Psoas muscle (tissue), 8 donors: Measurements from ENCODE around the gene ZNF521. TPM values are rescaled to one million over a fixed set of nuclear protein-coding genes. Genes with fewer than 3 reads are reported as not detected.
A peak's percentile ranks its signal among the peaks of the same experiment; 100 is the strongest.

ENCODE experiments used
- ATAC-seq, 4 donors: fragments of 200-7000 bp; cut with Tn5 transposase; one replicate each; pipeline ENCODE4 v1.9.1; 2020; ENCODE audit warnings: moderate library complexity in 3 of 4, mild to moderate bottlenecking in 2 of 4
- DNase-seq, 2 donors: peaks; one replicate each; pipeline ENCODE4 v3.0.0-alpha.2; 2020
- H3K27ac ChIP-seq: fragments of 200-600 bp; one replicate; pipeline ENCODE4 v1.8.0; 2022
- H3K27me3 ChIP-seq, 3 donors: fragments of 200-600 bp in 1 of 3; one replicate each; pipeline versions ENCODE4 v1.6.1 to v1.8.0; 2013 to 2022; ENCODE audit warnings: low read length in 2 of 3, mild to moderate bottlenecking in 2 of 3, moderate library complexity in 1 of 3; ENCODE audit not compliant: insufficient read depth in 3 of 3
- H3K36me3 ChIP-seq, 2 donors: fragments of 200-600 bp in 1 of 2; one replicate each; pipeline versions ENCODE4 v1.6.1 to v1.8.0; 2013 to 2022; ENCODE audit warnings: low read depth in 1 of 2, mild to moderate bottlenecking in 1 of 2, moderate library complexity in 1 of 2; ENCODE audit not compliant: insufficient read depth in 1 of 2
- H3K4me1 ChIP-seq: fragments of 200-600 bp; one replicate; pipeline ENCODE4 v1.8.0; 2022
- H3K4me3 ChIP-seq: fragments of 200-600 bp; one replicate; pipeline ENCODE4 v1.8.0; 2022; ENCODE audit warnings: mild to moderate bottlenecking
- H3K9me3 ChIP-seq: fragments of 200-600 bp; one replicate; pipeline ENCODE4 v1.8.0; 2022
- WGBS, 3 donors: extraction: QIAGEN DNeasy Blood & Tissue Kit; methylation state at CpG; one replicate each; pipeline versions ENCODE4 v1.1.6 to v1.1.7; 2013; 5-methylcytosine and 5-hydroxymethylcytosine counted together
- intact Hi-C, 2 donors: fragments of 100-400 bp; cut with DNase I; formaldehyde crosslinking; loops; one replicate each; pipeline versions ENCODE4 v1.11.0 to v1.14.2; 2022
- polyA plus RNA-seq, 3 donors: library from polyadenylated mRNA; stranded (reverse); fragments of 200-250 nt; gene quantifications; one replicate each; pipeline ENCODE4 v1.2.3, GENCODE V29; 2013
- total RNA-seq, 4 donors: library from RNA; stranded (reverse); fragmentation: NEBNext Ultra II Directional in 2 of 4; extraction: Animal tissue kit (Norgen Biotek cat#: 25700) in 2 of 4; gene quantifications; one replicate each; pipeline versions ENCODE4 v1.2.1 to v1.2.4, GENCODE V29; 2021 to 2023
- TF ChIP-seq, protein P1 (sequence below): fragments of 200-600 bp; IDR thresholded peaks from one replicate; pipeline ENCODE4 v1.8.0; 2022; ENCODE audit warnings: antibody characterized with exemption
- donor health status: healthy with polysubstance abuse.
- donor health status: DM: no; HTN: no; CAD: no; lungs with moderate emphysema.
- donor health status: Bipolar disorder and iron deficiency.
- donor health status: healthy.
- donor health status: DM: yes; HTN: yes; CAD: no.
- donor health status: DM: no; HTN: no; CAD: no.
- donor health status: DM: no; HTN: no; CAD: no.
- donor health status: DM: yes; HTN: yes; CAD: no.

Gene ZNF521
- total and polyA plus RNA-seq, 7 donors, result 1.8 to 13.2 (median 4.2) TPM

DNA sequence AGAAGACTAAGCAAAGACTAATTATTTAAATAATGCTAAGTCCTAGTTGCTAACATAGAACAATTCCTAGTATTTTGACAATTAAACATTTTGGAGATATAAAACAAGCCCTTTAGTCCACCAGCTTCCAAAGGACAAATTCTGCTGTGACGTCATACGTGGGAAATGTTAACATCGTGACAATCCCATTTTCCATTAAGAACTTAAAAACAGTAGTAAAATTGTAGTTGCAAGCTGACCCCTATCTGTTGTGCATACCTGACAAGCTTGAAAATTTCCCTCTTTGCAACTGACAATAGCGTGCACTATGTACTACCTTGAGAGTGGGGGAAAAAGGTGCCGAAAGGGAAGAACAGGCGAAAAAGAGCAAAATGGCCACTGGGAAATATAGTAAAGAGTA lies 279.8 kb downstream of the ZNF521 start:
- intact Hi-C loops, result no loop called here
- no peaks in the 10 kb centered on the region for H3K4me1 ChIP-seq
- ATAC-seq, result no peak

GRCh38 chr18:25067275-25068025 lies 284.5 kb downstream of the ZNF521 start:
- Histone ChIP-seq H3K36me3 (no peaks in the 10 kb centered on the region), H3K27me3 (no peaks in the 10 kb centered on the region), H3K4me1 (no peaks in the 10 kb centered on the region), H3K9me3 (no peaks in the 10 kb centered on the region), H3K27ac (no peak overlapping the region), H3K4me3 (no peak overlapping the region)
- no peak for ATAC-seq
- DNase-seq, result no peak
- intact Hi-C loops, result loop anchor here in 1 of 2 donors (10.0 kb wide), 1 partner anchor 193 kb away; no protein-coding TSS in a partner anchor
- TF ChIP-seq, protein P1, sequence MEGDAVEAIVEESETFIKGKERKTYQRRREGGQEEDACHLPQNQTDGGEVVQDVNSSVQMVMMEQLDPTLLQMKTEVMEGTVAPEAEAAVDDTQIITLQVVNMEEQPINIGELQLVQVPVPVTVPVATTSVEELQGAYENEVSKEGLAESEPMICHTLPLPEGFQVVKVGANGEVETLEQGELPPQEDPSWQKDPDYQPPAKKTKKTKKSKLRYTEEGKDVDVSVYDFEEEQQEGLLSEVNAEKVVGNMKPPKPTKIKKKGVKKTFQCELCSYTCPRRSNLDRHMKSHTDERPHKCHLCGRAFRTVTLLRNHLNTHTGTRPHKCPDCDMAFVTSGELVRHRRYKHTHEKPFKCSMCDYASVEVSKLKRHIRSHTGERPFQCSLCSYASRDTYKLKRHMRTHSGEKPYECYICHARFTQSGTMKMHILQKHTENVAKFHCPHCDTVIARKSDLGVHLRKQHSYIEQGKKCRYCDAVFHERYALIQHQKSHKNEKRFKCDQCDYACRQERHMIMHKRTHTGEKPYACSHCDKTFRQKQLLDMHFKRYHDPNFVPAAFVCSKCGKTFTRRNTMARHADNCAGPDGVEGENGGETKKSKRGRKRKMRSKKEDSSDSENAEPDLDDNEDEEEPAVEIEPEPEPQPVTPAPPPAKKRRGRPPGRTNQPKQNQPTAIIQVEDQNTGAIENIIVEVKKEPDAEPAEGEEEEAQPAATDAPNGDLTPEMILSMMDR, result no peak
- 54 to 71% (median 66%) methylated on average over 5 of the region's 5 CpGs for WGBS, 3 donors

More for the DNA sequence above, 279.8 kb downstream of the ZNF521 start:
- Histone ChIP-seq H3K27ac (no peak overlapping the region), H3K4me3 (no peak overlapping the region), H3K9me3 (no peaks in the 10 kb centered on the region), H3K36me3 (no peaks in the 10 kb centered on the region), H3K27me3 (no peaks in the 10 kb centered on the region)
- WGBS, 3 donors, result 96 to 98% (median 97%) methylated on average over 6 of the region's 6 CpGs
- no peak for DNase-seq
- TF ChIP-seq, protein P1, result no peak

DNA sequence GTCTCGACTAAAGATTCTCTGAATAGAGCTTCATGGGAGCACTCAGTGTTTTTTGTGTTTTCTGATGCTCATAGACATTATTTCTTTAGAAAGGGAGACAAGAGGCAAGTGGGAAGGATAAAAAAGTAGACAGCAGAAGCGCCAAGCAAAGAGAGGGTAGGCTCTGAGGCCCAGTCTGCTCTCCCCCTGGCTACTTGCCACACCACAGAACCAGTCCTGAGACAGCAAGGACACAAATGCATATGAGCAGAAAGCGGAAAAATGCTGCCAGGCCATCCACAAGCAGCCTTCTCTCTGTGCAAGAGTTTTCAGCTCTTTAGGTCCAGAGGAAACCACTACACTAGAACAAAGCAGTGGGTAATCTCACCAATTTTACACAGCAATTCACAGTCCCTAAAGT lies 285.4 kb downstream of the ZNF521 start:
- WGBS, 3 donors, result 63 to 81% (median 64%) methylated on average over 3 of the region's 3 CpGs
- no peak for DNase-seq
- ATAC-seq, result no peak
- H3K36me3 ChIP-seq, result no peaks in the 10 kb centered on the region
- H3K4me1 ChIP-seq, result no peaks in the 10 kb centered on the region
- H3K4me3 ChIP-seq, result no peak overlapping the region
- no peak overlapping the region for H3K27ac ChIP-seq
- intact Hi-C loops, result loop anchor here in 1 of 2 donors (10.0 kb wide), 1 partner anchor 192 kb away; no protein-coding TSS in a partner anchor
- TF ChIP-seq, protein P1, result no peak
- H3K27me3 ChIP-seq, result no peaks in the 10 kb centered on the region
- no peaks in the 10 kb centered on the region for H3K9me3 ChIP-seq

DNA sequence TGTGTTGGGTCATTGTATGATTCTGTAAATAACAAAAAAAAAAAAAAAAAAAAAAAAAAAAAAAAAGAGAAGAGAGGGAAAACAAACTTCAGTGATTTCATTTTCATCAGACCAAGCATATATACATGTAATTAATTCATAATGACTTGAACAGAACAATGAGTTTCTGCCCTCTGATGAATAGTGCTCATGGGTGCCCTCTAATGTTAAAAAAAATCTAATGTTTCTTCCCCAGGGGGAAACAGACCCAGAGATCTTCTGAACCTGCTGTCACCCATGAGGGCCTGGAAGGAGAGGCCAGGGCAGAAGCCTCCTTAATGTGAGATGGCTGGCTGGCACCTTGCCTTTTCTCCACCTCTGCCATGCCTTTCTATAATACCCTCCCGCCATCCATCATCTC lies 289.2 kb downstream of the ZNF521 start:
- no peaks in the 10 kb centered on the region for H3K36me3 ChIP-seq
- ATAC-seq (peak in 1 of 4 donors; percentile 58), DNase-seq (no peak)
- no peaks in the 10 kb centered on the region for H3K27me3 ChIP-seq
- WGBS, 3 donors, result 90 to 100% (median 95%) methylated on average over 1 of the region's 1 CpG
- no peaks in the 10 kb centered on the region for H3K4me1 ChIP-seq
- intact Hi-C loops, result loop anchor here (5.0 to 10.0 kb wide), 3 partner anchors 75 to 188 kb away; no protein-coding TSS in a partner anchor
- no peak overlapping the region for H3K27ac ChIP-seq
- TF ChIP-seq, protein P1, result no peak
- no peaks in the 10 kb centered on the region for H3K9me3 ChIP-seq
- H3K4me3 ChIP-seq, result no peak overlapping the region
